Kidney epithelial cell (primary cell): Measurements from ENCODE around the gene CLIC5. TPM values are rescaled to one million over a fixed set of nuclear protein-coding genes. Genes with fewer than 3 reads are reported as not detected.

Experiments
- DNase-seq: peaks from one replicate; pipeline ENCODE4 v3.0.0-alpha.2; 2010; ENCODE audit warnings: low read depth
- H3K27me3 ChIP-seq: 2 replicates; pipeline ENCODE4 v1.6.0; 2011; ENCODE audit warnings: low read length; ENCODE audit not compliant: control insufficient read depth, insufficient read depth
- H3K36me3 ChIP-seq: 2 replicates; pipeline ENCODE4 v1.5.1; 2011; ENCODE audit warnings: low read length; ENCODE audit not compliant: control insufficient read depth, insufficient read depth
- H3K4me3 ChIP-seq: 2 replicates; pipeline ENCODE4 v1.5.1; 2011; ENCODE audit warnings: low read depth, mild to moderate bottlenecking, control low read depth, low read length
- CTCF ChIP-seq: IDR thresholded peaks from 2 replicates; pipeline ENCODE4 v1.5.1; 2011; ENCODE audit warnings: mild to moderate bottlenecking, moderate library complexity, low read length, control low read depth, inconsistent platforms; ENCODE audit not compliant: insufficient read depth, poor library complexity, severe bottlenecking
- total RNA-seq: library from RNA; depleted of rRNA; stranded (reverse); fragments of >200 nt; gene quantifications from 2 replicates; pipeline ENCODE4 v1.2.3, GENCODE V29; 2015

Gene CLIC5
- total RNA-seq, 1 donor from 2014 or later: 3.2 TPM

- no peak for DNase-seq
Measured at GRCh38 chr6:46051962-46052361, 36.3 kb upstream of the CLIC5 start.

GRCh38 chr6:46050845-46051405 lies 35.3 kb upstream of the CLIC5 start:
- Histone ChIP-seq H3K27me3 (no peaks in the 10 kb centered on the region), H3K4me3 (no peak overlapping the region), H3K36me3 (no peaks in the 10 kb centered on the region)
- DNase-seq: no peak
- TF ChIP-seq CTCF: no peak

More at GRCh38 chr6:46051962-46052361, 36.3 kb upstream of the CLIC5 start:
- Histone ChIP-seq H3K4me3 (no peak overlapping the region), H3K27me3 (no peaks in the 10 kb centered on the region), H3K36me3 (no peaks in the 10 kb centered on the region)
- no peak for TF ChIP-seq CTCF

GRCh38 chr6:46048646-46049297 lies 33.1 kb upstream of the CLIC5 start:
- Histone ChIP-seq H3K36me3 (no peaks in the 10 kb centered on the region), H3K4me3 (no peak overlapping the region), H3K27me3 (no peaks in the 10 kb centered on the region)
- DNase-seq: no peak
- no peak for TF ChIP-seq CTCF

GRCh38 chr6:46046558-46047174 lies 31.0 kb upstream of the CLIC5 start:
- TF ChIP-seq CTCF: no peak
- Histone ChIP-seq H3K4me3 (no peak overlapping the region), H3K36me3 (no peaks in the 10 kb centered on the region), H3K27me3 (no peaks in the 10 kb centered on the region)
- DNase-seq: no peak

- no peaks in the 10 kb centered on the region for H3K27me3 ChIP-seq
- no peak for TF ChIP-seq CTCF
- H3K4me3 ChIP-seq: no peak overlapping the region
- no peaks in the 10 kb centered on the region for H3K36me3 ChIP-seq
- peak; percentile 85 for DNase-seq
Measured at GRCh38 chr6:46044881-46045617, 29.4 kb upstream of the CLIC5 start.
